AG04450 (cell line): ENCODE measurements around the gene CAP1. TPM values are rescaled to one million over a fixed set of nuclear protein-coding genes. Genes with fewer than 3 reads are reported as not detected.

Experiments used
- CTCF ChIA-PET: fragments of 300-600, 350-600 bp; formaldehyde crosslinking; extraction: SDS; loops from one replicate; lab custom pipeline; 2022; ENCODE audit warnings: antibody characterized with exemption, inconsistent platforms; lab: Charles Lee
- POLR2A ChIA-PET: fragments of 350-600 bp; formaldehyde crosslinking; extraction: SDS; loops from one replicate; lab custom pipeline; 2021; ENCODE audit warnings: antibody characterized with exemption, inconsistent platforms; lab: Yijun Ruan, JAX
- DNase-seq: peaks from one replicate; pipeline ENCODE4 v3.0.0-alpha.2; 2011; ENCODE audit warnings: low read depth, low spot score
- H3K27ac ChIP-seq: one replicate; pipeline ENCODE4 v1.5.1; 2012; ENCODE audit warnings: low read depth, low read length, control low read depth
- H3K27me3 ChIP-seq: one replicate; pipeline ENCODE4 v1.6.0; 2012; ENCODE audit warnings: low read length; ENCODE audit not compliant: control insufficient read depth, insufficient read depth
- H3K4me3 ChIP-seq: 2 replicates; pipeline ENCODE4 v1.5.1; 2011; ENCODE audit warnings: mild to moderate bottlenecking, low read depth, low read length, control low read depth
- H3K9me3 ChIP-seq: 2 replicates; pipeline ENCODE4 v1.5.1; 2012; ENCODE audit warnings: low read length; ENCODE audit not compliant: control insufficient read depth, insufficient read depth
- polyA plus RNA-seq: library from polyadenylated mRNA; depleted of rRNA; stranded (reverse); fragments of >200 nt; gene quantifications from 2 replicates; pipeline ENCODE4 v1.2.3, GENCODE V29; 2011
- TF ChIP-seq, protein P1 (sequence below): IDR thresholded peaks from 2 replicates; pipeline ENCODE4 v1.5.1; 2011; ENCODE audit warnings: low read depth, low read length, control low read depth, inconsistent platforms

CAP1 gene
- polyA plus RNA-seq, 1 experiment = 661 TPM

DNA sequence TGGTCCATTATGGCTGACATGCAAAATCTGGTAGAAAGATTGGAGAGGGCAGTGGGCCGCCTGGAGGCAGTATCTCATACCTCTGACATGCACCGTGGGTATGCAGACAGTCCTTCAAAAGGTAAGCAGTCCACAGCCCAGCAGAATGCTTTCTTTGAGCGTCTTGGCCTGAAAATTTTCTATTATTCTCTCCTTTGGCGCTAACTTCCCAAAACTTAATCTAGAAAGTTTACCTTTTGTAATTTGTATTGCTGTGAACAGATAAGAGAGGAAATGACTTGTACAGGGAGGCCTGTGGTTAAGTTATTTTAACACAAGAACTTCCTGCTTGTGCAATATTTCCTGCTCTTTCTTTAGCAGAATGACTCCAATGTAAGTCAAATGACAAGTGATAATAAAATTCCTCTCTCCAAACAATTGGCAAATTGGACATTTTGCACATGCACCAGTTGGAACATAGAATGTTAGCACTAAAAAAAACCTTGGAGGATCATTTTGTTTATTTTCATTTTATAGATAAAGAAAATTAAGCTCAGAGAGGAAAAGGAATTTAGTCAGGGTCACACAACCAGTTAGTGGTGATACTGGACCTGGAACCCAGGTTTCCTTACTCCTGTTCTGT, 18.9 kb downstream of the CAP1 start:
- Histone ChIP-seq H3K9me3 (no peaks in the 10 kb centered on the region), H3K27me3 (no peaks in the 10 kb centered on the region), H3K4me3 (no peak overlapping the region), H3K27ac (no peak overlapping the region)
- TF ChIP-seq, protein P1, sequence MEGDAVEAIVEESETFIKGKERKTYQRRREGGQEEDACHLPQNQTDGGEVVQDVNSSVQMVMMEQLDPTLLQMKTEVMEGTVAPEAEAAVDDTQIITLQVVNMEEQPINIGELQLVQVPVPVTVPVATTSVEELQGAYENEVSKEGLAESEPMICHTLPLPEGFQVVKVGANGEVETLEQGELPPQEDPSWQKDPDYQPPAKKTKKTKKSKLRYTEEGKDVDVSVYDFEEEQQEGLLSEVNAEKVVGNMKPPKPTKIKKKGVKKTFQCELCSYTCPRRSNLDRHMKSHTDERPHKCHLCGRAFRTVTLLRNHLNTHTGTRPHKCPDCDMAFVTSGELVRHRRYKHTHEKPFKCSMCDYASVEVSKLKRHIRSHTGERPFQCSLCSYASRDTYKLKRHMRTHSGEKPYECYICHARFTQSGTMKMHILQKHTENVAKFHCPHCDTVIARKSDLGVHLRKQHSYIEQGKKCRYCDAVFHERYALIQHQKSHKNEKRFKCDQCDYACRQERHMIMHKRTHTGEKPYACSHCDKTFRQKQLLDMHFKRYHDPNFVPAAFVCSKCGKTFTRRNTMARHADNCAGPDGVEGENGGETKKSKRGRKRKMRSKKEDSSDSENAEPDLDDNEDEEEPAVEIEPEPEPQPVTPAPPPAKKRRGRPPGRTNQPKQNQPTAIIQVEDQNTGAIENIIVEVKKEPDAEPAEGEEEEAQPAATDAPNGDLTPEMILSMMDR = no peak
- ChIA-PET CTCF (interaction anchor here (1.5 kb wide), 2 partner anchors 256 to 279 kb away, joined by 4 to 5 read pairs; no protein-coding TSS in a partner anchor), POLR2A (interaction anchor here (0.7 kb wide), 1 partner anchor 17 kb away, joined by 3 read pairs; no protein-coding TSS in a partner anchor)
- no peak for DNase-seq

DNA sequence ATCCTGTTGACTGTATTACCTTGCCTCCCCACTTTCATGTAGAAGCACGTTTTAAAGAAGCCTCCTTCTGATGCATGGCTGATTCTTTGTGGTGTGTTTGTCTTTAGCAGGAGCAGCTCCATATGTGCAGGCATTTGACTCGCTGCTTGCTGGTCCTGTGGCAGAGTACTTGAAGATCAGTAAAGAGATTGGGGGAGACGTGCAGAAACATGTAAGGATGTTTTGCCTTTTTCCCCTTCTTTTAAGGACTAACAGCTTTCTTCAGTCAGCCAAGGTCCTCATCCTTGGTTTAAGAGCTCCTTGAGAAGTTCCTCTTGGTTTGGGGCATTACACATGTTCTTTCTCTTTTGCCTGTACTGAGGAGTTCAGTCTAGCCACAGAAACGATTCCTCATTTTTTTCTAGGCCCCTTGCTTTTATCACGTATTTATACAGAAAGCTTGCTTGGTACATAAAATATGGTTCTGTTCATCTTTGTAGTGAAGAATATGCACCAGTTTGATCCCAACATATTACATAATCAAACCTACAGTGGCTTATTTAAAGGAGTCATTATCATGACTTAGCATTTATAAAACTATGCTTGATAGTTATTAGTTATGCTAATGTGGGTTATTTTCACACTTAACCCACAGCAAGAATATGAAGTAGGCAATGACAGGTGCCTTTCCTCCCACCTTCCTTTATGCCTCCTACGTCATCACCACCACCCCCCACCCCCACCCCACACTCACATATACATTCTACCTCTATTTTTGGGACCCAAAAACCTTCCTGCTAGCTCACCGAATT, 19.6 kb downstream of the CAP1 start:
- ChIA-PET CTCF (interaction anchor here (1.5 kb wide), 2 partner anchors 255 to 279 kb away, joined by 4 to 5 read pairs; no protein-coding TSS in a partner anchor), POLR2A (interaction anchor here (0.7 kb wide), 1 partner anchor 17 kb away, joined by 3 read pairs; no protein-coding TSS in a partner anchor)
- DNase-seq = no peak
- Histone ChIP-seq H3K27me3 (no peaks in the 10 kb centered on the region), H3K4me3 (no peak overlapping the region), H3K27ac (no peak overlapping the region), H3K9me3 (no peaks in the 10 kb centered on the region)
- TF ChIP-seq, protein P1 = no peak

DNA sequence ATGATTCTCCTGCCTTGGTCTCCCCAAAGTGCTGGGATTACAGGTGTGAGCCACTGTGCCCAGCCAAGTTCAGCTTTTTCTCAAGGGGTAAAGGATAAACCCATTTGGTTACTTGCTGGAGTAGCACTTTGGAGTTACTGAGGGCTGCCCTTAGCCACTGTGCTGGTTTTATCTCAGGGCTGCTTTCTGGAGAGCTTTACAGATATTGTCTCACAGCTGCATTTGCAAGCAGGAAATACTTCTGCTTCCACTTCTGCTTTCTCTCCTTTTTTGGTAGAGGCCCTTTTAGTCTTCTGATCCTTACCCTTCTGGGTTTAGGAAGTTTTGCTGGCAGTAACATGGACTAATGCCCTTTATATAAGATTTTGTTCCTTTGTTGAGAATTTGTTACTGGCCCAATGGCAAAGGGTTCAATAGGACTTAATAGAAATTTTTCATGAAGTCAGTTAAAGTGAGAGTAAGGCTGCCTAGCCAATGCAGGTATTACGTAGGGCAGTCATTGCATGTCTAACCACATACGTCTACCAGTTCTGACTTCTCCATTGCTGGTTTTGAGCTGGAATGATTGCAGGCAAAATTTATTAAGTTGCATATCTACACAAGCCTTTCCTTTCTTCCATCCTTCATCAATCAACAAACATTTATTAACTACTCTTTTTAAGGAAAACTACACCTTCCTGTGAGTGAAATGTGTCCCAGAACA, 24.4 kb downstream of the CAP1 start:
- Histone ChIP-seq H3K27ac (no peak overlapping the region), H3K4me3 (no peak overlapping the region), H3K27me3 (no peaks in the 10 kb centered on the region), H3K9me3 (no peaks in the 10 kb centered on the region)
- ChIA-PET POLR2A (no interaction called here), CTCF (interaction anchor here (1.1 to 1.5 kb wide), 2 partner anchors 13 to 33 kb away, joined by 3 to 5 read pairs; no protein-coding TSS in a partner anchor)
- TF ChIP-seq, protein P1 = no peak
- no peak for DNase-seq

DNA sequence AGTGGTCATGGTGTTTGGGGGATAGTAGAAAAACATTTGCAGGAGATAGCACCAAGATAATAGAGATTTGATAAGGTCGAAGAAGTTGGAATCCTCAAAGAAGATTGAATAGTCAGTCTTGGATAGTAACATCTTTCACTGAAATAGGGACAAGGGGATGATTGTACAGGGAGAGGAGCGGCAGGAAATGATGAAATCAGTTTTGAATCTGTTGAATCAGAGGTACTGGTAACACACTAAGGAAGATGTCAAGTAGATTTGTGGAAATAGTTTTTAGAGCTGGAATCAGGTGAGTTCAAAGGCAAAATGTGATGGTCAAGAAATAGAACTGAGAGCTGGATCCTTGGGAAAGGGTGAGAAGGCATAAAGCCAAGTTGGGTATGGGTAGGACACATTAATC, 26.5 kb downstream of the CAP1 start:
- TF ChIP-seq, protein P1 = no peak
- no peaks in the 10 kb centered on the region for H3K27me3 ChIP-seq
- no peak overlapping the region for H3K27ac ChIP-seq
- no peak overlapping the region for H3K4me3 ChIP-seq
- ChIA-PET POLR2A (no interaction called here), CTCF (no interaction called here)
- DNase-seq = no peak
- no peaks in the 10 kb centered on the region for H3K9me3 ChIP-seq
